Tongue (tissue), 2 donors: Measurements from ENCODE around the gene HMGA1. TPM values are rescaled to one million over a fixed set of nuclear protein-coding genes. Genes with fewer than 3 reads are reported as not detected.

Experiments
- DNase-seq: peaks from one replicate; pipeline ENCODE4 v3.0.0-alpha.2; 2015
- total RNA-seq: library from RNA; depleted of rRNA; stranded (reverse); fragments of >200 nt; gene quantifications from one replicate; pipeline ENCODE4 v1.2.3, GENCODE V29; 2014

The HMGA1 gene, protein sequence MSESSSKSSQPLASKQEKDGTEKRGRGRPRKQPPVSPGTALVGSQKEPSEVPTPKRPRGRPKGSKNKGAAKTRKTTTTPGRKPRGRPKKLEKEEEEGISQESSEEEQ
- total RNA-seq = 30.4 TPM

DNA sequence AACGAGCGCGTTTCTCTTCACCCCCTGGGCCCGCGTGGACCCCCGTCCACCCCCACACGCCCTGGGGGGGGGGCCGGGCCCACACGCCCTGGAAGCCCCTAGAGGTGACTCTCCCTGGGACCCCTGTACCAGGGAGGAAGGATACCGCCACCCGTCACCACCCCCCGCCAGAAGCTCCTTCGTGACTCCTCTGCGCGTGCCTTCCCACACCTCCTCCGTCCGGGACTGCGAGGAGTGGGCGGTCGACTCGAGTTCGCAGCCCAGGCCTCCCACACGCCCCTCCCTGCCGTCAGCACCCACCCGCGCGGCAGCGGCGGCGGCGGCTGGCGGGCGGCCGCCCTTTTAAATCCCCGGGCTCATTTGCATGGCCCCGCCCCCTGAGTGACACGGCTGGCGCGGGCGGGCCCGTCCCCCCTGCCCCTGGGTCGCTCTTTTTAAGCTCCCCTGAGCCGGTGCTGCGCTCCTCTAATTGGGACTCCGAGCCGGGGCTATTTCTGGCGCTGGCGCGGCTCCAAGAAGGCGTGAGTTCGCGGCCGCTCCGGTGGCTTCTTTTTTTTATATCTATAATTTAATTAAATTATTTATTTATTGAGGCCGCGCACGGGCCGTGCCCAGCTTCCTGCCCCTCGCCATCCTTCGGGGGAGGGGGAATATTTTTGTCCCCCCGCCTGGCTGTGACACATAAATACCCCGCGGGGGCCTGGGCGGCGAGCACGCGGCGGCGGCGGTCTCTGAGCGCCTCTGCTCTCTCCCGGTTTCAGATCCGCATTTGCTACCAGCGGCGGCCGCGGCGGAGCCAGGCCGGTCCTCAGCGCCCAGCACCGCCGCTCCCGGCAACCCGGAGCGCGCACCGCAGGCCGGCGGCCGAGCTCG lies at the start of gene HMGA1:
TSS of gene HMGA1 (plus strand) at position 431 of the 873 bp plus-strand sequence. CDS start 3,908 bp downstream, outside the sequence.
- DNase-seq = peak; percentile 92

DNA sequence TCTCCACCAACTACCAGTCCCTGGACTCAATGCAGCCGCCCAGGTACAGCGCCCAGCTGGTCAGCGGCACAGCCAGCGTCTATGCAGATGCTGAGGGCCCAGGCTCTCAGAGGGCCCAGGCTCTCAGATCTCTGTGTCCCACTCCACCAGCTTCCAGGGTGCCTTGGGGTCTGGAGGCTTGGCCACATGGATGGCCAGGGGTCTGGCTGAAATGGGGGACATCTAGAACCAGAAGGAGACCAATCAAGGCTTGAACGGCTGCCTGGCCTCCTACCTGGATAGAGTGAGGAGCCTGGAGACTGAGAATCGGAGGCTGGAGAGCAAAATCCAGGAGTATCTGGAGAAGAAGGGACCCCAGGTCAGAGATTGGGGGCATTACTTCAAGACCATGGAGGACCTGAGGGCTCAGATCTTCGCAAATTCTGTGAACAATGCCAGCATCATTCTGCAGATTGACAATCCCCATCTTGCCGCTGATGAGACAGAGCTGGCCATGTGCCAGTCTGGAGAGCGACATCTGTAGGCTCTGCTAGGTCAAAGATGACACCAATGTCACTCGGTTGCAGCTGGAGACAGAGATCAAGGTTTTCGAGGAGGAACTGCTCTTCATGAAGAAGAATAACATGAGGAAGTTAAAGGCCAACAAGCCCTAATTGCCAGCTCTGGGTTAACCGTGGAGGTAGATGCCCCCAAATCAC lies 46.7 kb upstream of the HMGA1 start:
- no peak for DNase-seq

DNA sequence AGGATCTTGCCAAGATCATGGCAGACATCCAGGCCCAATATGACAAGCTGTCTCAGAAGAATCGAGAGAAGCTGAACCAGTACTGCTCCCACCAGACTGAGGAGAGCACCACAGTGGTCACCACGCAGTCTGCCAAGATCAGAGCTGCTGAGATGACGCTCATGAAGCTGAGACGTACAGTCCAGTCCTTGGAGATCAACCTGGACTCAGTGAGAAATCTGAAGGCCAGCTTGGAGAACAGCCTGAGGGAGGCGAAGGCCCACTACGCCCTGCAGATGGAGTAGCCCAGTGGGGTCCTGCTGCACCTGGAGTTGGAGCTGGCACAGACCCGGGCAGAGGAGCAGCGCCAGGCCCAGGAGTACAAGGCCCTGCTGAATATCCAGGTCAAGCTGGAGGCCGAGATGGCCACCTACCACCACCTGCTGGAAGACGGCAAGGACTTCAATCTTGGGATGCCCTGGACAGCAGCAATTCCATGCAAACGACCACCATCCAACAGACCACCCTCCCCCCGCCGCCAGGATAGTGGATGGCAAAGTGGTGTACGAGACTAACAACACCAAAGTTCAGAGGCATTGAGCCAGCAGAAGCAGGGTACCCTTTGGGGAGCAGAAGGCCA lies 46.1 kb upstream of the HMGA1 start:
- no peak for DNase-seq

DNA sequence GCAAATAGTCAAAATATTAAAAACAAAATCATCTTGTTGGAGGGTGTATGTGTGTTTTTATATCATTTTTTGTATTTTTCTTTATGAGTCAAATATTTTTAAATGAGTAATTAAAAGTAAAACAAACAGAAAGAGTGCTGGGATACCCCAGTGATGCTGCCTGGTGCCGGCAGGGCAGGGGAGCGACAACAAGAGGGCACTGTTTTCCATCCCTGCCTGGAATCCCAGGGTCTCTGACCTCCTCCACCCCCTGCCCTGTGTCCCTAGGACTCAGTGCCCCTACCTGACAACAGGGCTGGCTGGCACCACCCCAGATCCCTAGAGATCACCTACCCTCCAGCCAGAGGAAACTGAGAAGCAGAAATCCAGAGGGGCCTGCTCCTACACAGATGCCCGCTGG lies 41.9 kb upstream of the HMGA1 start:
- DNase-seq = no peak

DNA sequence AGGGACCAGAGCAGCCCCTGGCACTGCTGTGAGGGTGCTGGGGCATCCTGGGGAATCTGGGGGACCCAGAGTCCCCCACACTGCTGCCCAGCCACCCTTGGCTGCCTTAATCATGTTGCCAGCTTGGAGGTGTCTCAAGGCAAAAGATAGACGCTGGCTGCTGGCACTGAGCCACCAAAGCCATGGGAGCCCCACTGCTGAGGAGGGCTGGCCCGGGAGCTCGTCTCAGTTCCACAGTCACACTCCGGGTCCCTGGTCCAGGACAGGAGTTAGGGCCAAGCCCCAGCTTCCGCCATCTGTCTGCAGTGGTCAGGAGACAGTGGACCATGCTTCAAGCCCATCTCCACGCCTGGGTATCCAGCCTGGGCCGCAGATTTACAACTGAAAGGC lies 41.0 kb upstream of the HMGA1 start:
- DNase-seq = no peak

DNA sequence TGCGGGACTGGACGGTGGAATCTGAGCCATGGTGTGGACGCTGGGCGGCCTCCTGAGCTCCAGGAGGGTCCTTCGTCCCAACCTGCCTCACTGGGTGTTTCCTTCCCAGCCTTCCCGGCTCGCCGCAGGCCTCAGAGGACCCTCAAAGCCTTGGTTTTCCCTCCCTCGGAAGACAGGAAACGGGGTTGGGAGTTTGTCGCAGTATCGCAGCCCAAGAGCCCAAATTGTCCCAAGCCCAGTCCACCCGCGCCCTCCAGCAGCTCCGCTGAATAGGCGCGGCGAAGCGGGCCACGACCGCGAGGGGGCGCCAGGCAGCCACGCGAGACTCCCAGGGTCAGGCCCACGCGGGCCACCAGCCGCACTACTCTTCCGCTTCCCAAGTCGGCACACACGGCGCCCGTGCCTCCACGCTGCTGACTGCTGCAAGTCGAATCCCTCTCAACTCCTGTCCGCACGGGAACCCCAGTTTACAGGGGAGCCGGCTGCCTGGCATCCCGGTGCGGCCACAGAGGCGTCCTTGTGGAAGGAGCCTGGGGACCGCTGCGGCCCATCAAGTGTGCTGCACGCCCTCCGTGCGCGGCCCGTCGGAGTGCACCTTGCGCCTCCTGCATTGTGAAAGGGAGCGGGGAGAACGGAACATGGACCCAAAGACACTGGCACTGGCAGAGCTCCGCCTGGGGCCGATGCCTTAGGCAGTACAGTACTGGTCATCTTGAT lies 40.4 kb upstream of the HMGA1 start:
- DNase-seq = peak; percentile 83

DNA sequence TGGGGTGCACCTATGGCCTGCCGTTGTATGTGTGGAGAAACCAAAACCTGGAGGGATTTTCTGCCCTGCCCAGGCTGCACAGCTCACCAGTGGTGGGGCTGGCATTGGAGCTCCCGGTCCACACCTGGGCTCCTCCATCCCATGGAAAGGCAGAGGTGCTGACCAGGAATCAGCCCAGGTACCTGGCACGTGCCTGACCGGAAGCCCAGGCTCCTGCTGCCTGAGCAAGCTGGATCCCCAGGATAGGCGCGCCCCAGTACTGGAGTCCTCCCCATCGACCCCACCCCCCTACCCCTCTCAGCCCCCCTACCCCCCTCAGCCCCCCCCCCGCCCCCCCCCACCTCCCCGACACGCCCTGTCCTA lies 39.9 kb upstream of the HMGA1 start:
- DNase-seq = no peak

DNA sequence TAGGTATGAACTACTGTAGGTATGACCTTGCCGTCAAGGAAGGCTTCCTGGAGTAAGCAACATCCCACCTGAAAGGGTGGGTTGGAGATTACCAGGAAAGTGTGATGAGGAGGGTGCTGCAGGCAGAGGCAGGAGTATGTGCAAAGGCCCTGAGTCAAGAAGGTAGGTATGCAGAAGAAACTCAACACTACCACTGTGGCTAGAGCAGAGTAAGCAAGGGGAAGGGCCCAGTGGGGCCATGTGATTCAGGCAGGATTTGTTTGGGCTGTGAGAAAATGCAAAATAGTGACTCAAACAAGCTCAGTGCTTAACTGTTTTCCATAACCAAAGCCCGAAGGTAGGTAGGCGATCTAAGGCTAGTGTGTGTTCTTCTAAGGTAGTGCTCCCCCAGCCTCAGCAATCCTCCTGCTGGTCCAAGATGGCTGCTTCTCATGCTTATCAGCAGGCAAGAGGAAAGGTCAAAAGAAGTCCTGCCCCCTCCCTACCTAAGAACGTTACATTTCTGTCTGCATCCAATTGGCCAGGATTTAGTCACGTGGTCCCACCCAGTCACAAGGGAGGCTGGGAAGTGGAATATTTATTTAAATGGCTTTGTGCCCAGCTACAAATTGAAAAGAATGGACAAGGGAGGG lies 36.2 kb upstream of the HMGA1 start:
- no peak for DNase-seq

DNA sequence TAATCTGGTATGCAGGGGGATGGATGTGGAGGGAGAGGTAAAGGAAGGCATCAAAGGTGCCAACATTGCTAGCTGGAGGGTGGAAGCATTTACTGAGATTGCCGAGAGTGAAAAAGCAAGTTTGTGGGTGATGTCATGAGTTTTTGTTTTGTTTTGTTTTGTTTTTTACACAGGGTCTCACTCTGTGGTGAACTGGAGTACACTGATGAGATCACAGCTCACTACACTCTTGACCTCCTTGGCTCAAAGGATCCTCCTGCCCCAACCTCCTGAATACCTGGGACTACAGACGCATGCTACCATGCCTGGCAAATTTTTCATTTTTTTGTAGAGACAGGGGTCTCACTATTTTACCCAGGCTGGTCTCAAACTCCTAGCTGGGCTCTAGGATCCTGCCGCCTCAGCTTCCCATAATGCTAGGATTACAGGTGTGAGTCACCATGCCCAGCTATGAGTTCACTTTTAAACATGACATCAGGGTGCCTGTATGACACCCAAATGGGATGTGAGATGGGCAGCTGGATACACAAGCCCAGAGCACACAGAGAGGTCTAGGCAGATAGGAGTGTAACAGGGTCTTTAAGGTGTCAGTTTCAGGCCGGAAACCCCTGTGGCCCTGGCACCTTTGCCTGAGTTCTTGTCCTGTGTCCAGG lies 35.1 kb upstream of the HMGA1 start:
- no peak for DNase-seq

DNA sequence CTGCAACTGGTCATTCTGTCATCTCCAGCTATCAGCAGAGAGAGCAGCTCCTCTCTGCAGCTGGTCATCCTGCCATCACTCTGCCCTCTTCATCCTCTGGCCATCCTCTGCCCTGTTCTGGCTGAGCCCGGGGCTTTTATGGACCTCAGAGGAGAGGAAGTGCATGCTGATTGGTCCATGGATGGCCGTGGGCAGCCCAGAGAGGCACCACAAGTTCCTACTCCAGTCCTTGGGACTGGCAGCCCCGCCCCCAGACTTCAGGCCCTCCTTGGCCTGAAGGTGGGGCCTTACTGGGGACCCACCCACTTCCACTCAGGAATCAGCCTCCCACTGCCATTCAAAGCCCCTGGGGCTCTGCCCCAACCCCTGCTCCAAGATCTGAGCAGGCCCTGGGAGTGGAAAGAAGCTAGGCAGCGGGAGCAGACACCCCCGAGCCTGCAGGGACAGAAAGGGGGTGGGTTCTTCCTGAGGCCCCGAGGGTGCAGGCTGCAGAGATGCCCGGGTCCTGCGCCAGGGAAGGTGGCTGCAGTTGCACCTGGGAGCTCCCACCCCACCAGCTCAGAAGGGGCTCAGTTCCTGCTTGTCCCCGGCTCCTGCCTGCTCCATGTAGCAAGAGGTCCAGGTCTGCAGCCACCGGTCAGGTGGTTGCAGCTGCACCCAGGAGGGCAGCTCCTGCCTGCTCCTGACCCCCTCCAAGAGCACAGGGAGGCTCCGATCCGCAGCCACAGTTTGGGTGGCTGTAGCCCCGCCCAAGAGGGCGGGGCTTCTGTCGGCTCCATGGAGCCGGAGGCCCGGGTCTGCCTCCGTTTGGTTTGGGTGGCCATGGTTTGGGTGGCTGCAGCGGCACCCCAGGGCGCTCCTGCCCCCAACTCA lies 34.1 kb upstream of the HMGA1 start:
- no peak for DNase-seq

DNA sequence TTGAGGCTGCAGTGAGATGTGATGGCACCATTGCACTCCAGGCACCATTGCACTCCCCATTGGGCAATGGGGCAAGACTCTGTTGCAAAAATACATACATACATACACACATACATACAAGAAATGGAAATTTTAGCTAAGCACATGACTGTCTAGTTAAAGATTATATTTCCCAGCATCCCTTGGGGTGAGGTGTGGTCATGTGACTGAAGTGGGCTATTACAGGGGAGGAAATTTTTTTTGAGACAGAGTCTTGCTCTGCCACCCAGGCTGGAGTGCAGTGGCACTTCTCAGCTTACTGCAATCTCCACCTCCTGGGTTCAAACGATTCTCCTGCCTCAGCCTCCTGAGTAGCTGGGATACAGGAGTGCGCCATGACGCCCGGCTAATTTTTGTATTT lies 32.0 kb upstream of the HMGA1 start:
- no peak for DNase-seq

DNA sequence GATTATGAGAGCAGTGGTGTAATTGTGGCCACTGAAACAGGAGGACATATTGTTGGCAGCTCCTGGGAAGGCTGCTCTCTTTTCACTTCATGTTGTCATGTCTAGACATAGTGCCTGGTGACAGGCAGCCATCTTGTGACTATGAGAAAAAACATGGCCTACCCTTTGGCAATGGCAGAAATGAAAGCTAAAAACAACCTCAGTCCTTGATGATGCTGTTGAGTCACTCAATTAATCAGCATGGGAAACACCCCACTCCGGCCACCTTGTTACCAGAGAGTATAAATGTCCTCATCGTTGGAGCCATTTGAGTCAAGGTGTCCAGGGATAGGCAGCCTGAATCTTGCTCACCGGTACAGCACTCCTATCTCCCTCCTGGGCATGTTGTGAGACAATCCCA lies 31.2 kb upstream of the HMGA1 start:
- no peak for DNase-seq

DNA sequence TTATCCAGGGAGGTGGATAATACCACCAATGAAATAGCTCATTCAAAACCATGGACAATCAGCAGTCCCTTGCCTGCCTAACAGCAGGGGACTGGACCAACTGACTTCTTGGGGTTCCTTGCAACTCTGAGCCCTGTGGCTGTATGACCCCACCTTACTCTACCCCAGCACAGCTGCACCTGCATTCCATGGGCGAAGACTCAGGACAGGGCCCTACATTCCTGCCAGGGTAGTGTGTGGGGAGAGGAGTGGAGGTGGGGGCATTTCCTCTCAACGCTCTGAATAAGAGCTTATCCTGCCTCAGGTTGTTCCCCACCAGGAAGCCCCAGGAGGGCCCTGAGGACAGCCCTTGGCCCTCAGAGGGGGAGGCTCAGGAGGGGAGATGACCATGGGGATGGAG lies 30.8 kb upstream of the HMGA1 start:
- no peak for DNase-seq

DNA sequence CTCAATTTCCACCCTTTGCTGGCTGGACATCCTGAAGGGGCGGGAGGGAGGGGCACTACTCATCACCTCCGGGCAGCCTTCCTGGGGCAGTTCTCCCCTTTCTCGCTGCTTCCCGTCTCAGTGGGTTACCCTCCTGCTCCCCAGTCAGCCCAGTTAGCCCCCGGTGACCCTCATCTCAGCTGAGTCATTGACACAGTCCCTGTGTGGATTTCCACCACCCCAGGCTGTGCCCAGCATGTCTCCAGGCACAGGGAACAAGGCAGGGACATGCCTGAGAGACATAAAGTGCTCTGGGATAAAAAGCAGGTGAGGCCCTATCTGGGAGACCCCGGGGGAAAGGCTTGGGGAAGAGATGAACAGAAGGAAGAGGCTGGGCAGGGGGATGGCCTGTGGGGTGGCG lies 29.9 kb upstream of the HMGA1 start:
- no peak for DNase-seq

DNA sequence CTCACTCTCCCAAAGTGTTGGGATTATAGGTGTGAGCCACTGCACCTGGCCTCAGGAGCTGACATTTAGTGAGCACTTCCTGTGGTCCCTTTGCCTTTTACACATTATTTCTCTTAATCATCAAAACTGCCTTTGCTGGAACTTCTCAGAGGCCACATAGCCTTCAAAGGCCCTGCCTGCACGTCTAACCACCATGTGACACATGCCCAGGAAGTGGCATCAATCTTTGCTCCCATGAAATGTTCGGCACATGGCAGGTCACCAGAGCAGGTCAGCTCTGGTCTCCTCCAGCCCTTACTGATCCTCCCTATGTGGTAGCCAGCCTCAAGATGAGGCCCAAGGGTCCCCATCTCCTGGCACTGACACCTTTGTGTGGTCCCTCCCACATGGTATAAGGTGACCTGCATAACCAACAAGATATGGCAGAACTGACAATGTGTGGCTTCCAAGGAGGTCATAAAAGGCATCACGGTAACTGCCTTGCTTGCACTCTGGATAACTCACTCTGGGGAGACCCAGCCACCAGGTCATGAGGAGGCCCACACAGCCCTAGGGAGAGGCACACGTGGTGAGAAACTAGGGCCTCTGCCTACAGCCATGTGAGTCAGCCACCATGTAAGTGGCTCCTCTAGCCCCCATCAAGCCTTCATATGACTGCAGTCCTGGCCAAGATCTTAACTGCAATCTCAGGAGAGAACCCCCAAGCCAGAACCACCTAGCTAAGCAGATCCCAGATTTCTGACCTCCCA lies 28.8 kb upstream of the HMGA1 start:
- no peak for DNase-seq

DNA sequence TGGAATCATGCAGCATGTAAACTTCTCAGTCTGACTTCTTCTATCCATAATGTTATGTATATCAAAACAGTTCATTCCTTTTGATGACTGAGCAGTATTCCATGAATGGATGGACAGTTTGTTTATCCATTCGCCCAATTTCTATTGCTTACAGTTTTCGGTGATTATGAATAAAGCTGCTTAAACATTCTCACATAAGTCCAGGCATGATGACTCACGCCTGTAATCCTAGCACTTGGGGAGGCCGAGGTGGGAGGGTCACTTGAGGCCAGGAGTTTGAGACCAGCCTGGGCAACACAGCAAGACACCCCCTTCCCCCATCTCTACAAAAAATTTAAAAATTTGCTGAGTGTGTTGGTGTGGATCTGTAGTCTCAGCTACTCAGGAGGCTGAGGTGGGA lies 22.9 kb upstream of the HMGA1 start:
- DNase-seq = no peak

DNA sequence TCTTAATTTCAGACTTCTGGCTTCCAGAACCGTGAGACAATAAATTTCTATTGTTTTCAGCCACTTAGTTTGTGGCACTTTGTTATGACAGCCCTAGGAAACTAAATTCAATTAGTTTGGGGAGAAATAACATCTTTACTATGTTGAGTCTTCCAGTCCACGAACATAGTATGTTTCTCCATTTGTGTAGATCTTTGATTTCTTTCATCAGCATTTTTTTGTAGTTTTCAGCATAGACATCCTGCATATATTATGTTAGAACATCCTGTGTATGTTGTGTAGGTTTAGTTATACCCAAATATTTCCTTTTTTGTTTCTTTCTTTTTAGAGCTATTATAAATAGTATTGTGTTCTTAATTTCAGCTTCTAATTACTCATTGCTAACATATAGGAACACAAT lies 18.0 kb upstream of the HMGA1 start:
- no peak for DNase-seq

DNA sequence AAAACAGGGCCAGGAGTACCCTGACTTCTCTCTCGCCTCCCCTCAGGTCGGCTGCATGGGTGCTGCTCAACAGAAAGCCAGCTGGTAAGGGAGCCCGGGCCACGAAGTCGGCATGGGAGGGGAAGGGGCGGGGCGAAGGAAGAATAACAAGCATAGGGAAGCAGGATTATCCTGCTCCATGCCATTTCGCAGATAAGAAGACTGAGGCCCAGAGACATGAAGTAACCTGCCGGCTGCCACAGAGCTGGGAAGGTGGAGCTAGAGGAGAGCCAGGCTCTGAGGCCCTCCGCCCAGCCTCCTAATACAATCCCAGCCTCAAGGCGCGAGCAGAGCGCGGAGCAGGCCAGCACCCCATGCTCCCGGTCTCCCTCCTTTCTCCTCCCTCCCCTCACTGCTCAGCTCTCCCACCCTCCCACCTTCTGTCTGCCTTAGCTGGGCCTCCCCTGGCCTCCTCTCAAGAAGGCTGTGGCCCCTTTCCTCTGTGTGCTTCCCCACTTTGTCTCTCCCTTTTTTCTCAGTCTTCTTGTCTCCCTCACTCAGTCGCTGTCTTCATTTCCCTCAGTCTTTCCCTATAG lies 13.2 kb upstream of the HMGA1 start:
- DNase-seq = no peak
